Fibroblast of skin of right quadriceps (primary cell): ENCODE data around the gene TMBIM4.
"Not testable (repeated sequence)": the region's sequence is repeated elsewhere in the genome, so short reads cannot be mapped to it uniquely, and the experiment has no call there.

ENCODE experiments used
- DNase-seq: peaks from one replicate; pipeline ENCODE4 v3.0.0-alpha.2; 2013

The TMBIM4 gene, protein sequence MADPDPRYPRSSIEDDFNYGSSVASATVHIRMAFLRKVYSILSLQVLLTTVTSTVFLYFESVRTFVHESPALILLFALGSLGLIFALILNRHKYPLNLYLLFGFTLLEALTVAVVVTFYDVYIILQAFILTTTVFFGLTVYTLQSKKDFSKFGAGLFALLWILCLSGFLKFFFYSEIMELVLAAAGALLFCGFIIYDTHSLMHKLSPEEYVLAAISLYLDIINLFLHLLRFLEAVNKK

DNA sequence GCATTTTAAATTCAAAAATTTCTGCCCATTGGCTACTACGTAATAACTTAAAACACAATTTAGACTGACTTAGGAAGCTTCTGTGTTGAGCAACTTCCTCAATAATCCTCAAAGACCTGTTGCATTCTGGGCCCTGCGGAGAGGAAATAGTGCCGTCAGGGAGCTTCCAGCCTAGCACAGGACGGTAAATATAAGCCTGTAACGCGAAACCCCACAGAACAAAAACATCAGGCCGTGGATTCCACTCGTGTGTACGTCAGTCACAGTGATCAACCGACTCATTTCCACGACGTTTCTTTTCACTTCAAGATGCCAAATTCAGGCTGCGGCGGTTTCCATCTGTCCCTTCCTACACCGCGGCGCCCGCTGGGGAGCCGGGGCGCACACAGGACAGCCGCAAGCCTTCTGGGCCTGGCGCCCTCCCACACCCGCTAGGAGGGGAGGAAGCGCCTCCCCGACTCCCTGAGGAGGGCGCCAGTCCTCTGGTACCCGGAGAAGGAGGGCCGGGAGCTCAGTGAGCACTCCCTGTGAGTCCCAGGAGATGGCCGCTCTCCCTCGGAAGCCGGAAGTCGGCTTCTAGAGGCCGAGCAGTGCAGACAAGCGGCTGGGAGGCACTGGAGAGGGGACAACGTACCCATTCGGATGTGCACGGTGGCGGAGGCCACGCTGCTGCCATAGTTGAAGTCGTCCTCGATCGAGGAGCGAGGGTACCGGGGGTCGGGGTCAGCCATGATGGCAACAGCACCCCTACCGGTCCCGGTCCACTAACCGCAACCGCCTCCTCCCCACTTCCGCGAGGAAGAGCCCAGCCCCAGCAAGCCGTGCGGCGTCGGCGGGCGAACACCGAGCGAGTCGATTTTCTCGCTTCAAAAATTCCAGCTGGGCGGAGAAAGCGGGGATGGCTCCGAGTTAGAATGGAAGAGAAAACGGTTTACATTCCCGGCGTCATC lies at the start of gene TMBIM4:
Gene TMBIM4 (minus strand): TSS at position 776 of the 950 bp plus-strand sequence. CDS start 45 bp downstream, at position 731.
- DNase-seq: peak; percentile 95

DNA sequence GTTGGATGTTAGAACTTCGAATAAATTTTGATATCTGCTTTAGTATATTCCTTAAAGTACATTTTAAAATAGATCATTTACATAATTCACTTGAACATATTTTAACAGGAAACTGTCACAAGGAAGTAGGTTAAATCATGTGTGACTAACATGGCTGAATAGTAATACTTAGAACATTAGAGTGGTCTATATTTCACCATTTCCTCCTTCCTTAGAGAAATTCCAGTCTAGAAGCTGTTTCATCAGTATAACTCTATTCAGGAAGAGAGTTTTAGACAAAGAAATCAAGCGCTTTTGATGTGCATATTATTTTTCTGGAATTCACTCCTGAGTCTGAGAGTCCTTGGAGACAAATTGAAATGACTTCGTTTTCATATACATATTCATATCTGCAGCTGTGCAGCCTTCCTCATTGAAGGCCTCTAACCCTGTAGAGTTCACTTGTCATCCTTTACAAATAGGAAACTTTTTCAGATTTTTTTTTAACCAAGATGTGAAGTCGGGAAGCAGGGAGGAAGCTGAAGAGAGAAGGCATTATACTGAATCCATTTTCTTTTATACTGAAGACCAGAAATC lies 47.6 kb upstream of the TMBIM4 start:
- no peak for DNase-seq

GRCh38 chr12:66213011-66213410 lies 43.2 kb upstream of the TMBIM4 start:
- DNase-seq: not testable (repeated sequence)

DNA sequence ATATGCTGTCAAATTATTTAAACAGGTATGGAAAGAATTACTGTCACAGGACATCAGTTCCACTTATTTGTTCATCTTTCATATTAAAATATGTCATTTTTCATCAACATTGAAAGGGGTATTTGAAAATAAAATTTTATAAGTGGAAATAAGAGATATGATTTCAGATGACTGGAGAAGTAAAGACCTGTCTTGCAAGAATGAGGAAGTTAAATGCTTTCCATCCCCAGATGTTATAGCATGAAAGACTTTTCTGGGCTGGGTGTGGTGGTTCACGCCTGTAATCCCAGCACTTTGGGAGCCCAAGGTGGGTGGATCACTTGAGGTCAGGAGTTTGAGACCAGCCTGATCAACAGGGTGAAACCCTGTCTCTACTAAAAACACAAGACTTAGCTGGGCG lies 41.8 kb upstream of the TMBIM4 start:
- DNase-seq: not testable (repeated sequence)

- peak; percentile 13 for DNase-seq
Measured at GRCh38 chr12:66210840-66211239, 41.0 kb upstream of the TMBIM4 start.

DNA sequence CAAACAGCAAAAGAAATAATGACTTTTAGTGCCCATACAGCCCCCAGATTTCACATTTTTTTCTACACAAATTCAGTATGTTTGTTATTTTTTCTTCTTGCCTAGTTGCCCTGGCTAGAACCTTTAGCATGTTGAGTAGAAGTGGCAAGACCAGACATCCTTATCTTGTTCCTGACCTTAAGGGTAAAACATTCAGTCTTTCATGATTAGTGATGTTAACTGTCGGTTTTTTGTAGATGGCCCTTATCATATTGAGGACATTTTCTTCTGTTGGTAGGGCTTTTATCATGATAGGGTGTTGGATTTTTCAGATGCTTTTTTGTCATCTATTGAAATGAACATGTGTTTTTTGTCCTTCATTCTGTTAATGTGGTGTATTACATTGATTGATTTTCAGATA lies 36.3 kb upstream of the TMBIM4 start:
- no peak for DNase-seq

DNA sequence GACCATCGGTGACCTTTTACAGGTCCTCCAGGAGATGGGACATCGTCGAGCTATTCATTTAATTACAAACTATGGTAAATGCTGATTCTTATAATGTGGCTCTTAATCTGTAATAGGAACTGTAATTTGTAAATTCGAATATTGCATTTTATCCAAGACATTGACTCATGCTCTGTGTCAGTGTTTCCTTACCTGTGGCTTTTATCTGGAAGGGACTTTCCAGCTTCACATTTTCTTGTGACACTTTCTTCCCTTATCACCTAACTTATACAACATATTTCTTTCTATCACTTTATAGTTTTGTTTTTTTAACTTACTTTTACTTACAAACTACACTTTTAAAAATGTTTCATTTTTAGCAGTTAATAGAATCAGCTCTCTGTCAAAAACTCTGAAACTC lies 34.0 kb upstream of the TMBIM4 start:
- DNase-seq: no peak

DNA sequence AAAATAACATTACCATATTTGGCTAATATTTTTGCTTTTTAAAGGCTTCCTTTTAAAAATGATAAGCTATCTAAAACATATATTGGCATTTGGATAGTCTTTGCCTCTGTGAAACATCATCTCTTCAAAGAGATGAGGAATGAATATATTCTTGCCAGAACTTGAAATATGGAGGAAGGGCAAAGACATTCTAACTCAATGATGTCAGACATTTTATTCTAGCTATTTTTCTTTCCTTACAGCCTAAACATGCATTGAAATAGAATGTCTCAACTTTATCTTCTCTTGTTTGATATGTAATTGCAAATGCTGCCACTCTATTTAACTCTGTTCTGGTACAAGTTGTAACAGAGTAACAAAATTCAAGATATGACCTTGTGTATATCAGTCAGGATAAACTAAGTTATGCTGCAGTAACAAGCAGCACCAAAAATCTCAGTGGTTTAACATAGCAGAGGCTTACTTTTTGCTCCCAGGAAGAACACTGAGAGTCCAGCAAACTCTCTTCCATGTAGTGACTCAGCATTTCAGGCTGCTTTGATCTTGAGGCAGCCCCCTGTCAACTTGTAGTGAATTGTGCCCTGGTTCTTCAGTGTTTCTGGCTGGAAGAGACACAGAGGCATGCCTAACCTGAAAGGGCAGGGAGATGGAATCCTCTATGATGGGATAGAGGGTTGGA lies 30.2 kb upstream of the TMBIM4 start:
- DNase-seq: peak; percentile 21

DNA sequence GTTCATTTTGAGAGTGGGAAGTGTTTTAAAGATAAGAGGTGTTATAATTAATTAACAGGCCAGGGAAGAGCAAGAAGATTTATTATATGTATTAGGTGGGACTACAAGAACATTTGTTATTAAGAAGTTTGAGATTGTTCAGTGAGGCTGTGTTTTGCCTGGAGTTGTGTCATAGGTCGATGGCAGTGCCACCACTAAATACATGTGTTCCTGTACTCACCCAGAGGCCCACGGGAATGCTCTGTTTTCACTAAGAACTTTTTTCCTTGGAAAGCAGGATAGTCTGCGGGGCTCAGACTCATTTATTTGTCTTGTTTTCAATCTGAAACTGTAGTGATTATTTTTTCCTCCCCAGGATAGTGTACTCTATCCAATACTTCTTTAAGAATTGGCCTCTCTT lies 29.3 kb upstream of the TMBIM4 start:
- DNase-seq: no peak

- DNase-seq: peak; percentile 30
Measured at GRCh38 chr12:66197495-66197921, 27.7 kb upstream of the TMBIM4 start.

DNA sequence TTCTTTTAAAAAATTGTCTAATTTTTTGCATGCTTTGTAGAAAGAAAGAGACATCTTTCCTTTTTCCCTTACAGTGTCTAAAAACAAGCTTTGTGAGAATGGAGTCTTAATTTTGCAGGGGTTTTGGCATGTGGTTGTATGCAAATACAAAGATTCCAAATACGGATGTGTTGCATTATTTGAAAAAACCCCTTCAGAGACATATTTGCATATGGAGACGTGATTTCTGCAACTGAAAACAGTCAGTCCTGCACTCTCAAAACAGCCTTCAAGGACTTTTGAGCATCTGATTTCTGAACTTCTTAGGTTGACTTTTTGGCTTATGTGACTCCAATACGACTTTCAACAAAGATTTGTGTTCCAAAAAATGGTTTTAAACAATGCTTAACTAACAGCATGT lies 27.0 kb upstream of the TMBIM4 start:
- no peak for DNase-seq

GRCh38 chr12:66195242-66195641 lies 25.4 kb upstream of the TMBIM4 start:
- no peak for DNase-seq

DNA sequence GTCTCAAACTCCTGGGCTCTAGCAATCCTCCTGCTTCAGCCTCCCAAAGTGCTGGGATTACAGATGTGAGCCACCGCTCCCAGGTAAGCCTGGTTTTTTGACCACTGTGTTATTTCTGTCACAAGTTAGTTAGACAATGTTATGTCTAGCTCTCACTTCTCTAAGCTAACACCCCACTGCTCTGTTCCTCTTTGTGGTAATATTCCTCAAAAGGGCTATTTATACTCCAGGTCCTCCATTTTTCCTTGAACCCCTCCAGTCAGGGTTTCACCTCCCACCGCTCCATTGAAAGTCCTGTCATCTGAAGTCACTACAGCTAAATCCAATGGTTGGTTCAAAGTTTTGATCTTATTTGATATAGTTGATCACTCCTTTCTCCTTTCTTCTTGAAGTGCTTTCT lies 24.3 kb upstream of the TMBIM4 start:
- DNase-seq: no peak

DNA sequence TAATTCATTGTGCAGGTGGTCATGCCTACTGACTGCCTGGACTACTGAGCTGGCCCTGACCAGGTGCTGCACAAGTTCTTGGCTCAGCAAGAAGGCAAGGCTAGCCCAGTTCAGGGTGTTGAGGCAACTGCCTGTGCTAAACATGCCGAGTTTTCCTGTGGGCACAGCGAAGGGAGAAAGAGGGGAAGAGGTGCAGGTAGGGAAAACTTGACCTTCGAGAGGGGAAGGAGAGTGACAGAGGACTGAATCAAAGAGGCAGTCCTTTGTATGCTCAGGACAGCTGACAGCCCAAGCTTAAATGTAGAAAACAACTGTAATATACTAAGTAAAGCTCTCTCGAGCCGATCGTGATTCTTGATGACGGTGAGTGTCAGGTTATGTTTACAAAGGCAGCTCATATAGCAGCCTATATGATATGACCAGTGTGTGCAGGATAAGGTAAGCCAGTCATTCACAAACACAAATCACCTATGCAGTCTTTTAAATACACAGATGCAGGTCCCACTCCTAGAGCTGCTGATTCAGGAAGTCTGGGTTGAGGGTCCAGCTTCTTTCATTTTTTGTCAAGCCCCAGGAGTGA lies 21.8 kb upstream of the TMBIM4 start:
- no peak for DNase-seq

- DNase-seq: no peak
Measured at GRCh38 chr12:66190519-66191370, 20.9 kb upstream of the TMBIM4 start.

- no peak for DNase-seq
Measured at GRCh38 chr12:66189889-66190288, 20.1 kb upstream of the TMBIM4 start.

DNA sequence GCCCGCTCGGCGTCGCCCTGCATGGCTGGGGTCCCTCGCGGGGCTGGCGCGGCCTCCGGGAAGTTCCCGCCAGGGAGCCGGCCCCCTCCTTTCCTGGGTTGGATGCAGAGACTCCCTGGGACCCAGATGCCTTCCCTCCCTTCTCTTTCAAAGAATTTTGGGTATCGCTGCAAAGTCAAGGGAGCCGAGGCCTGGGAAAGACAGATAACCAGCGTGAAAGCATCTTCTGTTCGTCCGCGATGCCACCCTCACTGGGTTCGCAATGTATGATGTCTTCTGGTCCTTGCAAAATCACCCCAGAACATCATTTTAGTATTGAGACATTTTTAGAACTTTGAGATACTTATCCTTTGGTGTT lies 19.7 kb upstream of the TMBIM4 start:
- no peak for DNase-seq

DNA sequence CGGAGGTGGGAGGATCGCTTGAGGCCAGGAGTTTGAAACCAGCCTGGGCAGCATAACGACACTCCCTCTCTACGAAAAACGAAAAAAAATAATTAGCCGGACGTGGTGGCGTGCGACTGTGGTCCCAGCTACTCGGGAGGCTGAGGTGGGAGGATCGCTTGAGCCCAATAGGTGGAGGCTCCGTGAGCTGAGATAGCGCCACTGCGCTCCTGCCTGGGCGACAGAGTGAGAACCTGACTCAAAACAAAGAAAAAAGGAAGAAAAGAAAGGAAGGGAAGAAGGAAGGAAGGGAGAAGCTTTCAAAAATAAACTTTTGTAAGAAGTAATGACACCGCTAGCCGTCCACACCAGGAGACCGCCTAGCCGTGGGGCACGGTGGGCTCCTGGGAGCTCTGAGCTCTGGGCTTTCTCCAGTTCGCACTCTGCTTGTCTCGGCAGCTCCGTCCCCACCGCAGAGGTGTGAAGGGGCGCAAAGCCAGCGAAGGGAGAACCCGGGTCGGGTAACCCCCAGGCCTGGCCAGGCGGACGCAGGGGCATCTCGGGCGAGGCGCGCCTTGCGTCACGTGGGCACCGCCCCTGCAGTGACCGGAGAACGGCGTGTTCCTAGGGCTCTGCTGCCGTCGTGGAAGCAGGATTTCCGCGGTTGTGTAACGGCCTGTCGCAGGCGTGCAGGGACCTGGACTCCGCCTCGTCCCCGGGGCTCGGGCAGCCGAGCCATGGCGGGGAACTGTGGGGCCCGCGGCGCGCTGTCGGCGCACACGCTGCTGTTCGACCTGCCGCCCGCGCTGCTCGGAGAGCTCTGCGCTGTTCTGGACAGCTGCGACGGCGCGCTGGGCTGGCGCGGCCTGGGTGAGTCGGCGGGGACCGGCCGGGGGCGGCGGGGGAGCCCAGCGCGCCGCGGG lies 19.0 kb upstream of the TMBIM4 start, which contains the start of gene IRAK3:
Gene IRAK3 (plus strand): TSS at position 631 of the 902 bp plus-strand sequence. CDS start 86 bp downstream, at position 717.
- peak; percentile 32 for DNase-seq

DNA sequence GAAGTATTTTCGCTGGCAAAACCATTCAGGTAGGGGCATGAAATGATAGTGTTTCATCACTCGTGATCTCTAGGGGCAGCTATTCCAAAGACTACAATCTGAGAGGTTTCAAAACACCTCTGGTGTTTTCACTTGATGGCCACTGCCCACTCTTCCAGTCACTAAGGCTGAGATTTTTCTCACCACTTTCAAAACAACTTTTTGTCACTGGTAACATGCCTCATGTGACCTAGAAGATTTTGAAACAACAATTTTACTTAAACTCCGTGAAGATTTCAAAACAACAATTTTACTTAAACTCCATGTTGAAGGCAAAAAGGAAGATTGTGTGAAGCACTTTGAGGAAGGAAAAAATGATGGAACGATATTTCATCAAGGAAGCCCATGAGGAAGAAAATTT lies 18.0 kb upstream of the TMBIM4 start:
- no peak for DNase-seq

DNA sequence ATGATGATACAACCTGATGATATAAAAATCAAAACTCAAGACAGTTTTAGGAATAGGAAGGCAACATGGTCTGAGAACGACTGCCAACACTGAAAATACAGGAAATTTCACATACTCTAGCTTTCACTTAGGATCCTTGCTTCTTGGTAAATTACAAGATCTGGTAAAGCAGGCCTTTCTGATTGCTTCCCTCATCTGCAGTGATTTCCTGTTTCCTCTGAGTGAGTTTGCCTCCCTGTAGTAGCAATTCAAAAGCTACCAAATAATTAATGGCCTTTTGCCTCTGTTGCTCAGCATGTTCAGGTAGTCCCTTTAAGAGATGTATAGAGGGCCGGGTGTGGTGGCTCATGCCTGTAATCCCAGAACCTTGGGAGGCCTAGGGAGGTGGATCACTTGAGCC lies 17.2 kb upstream of the TMBIM4 start:
- DNase-seq: no peak

- not testable (repeated sequence) for DNase-seq
Measured at GRCh38 chr12:66184822-66185221, 15.0 kb upstream of the TMBIM4 start.
